Sigmoid colon (tissue), 7 donors: Measurements from ENCODE around the gene OPN3. TPM values are rescaled to one million over a fixed set of nuclear protein-coding genes. Genes with fewer than 3 reads are reported as not detected.

Source experiments
- DNase-seq: peaks from one replicate; pipeline ENCODE4 v3.0.0-alpha.2; 2019
- H3K27ac ChIP-seq, 4 donors: fragments of 200-600 bp; sonication (generic); one replicate each; pipeline ENCODE4 v1.5.1; 2016 to 2019; ENCODE audit warnings: mild to moderate bottlenecking in 1 of 4
- H3K27me3 ChIP-seq, 3 donors: fragments of 200-600 bp; sonication (generic); one replicate each; pipeline ENCODE4 v1.5.1; 2019; ENCODE audit warnings: mild to moderate bottlenecking in 1 of 3
- H3K36me3 ChIP-seq, 4 donors: fragments of 200-600 bp; sonication (generic); one replicate each; pipeline ENCODE4 v1.5.1; 2016 to 2019
- H3K4me1 ChIP-seq, 4 donors: fragments of 200-600 bp; sonication (generic); one replicate each; pipeline ENCODE4 v1.5.1; 2017 to 2019
- H3K4me3 ChIP-seq, 4 donors: fragments of 200-600 bp; sonication (generic); one replicate each; pipeline ENCODE4 v1.5.1; 2017 to 2019; ENCODE audit warnings: mild to moderate bottlenecking in 2 of 4, moderate library complexity in 1 of 4
- H3K9me3 ChIP-seq, 4 donors: fragments of 200-600 bp in 3 of 4; sonication (generic) in 3 of 4; one replicate each; pipeline versions ENCODE4 v1.5.1 to v1.6.1; 2013 to 2019
- CTCF ChIP-seq, 4 experiments: fragments of 450-650 bp in 3 of 4; fragments of 200-600 bp in 1 of 4; IDR thresholded peaks; one replicate each; pipeline ENCODE4 v1.5.1; 2016 to 2019; ENCODE audit warnings: antibody characterized with exemption in 4 of 4, mild to moderate bottlenecking in 3 of 4, moderate library complexity in 2 of 4
- EP300 ChIP-seq, 4 donors: sonication (generic); formaldehyde crosslinking; IDR thresholded peaks; one replicate each; pipeline ENCODE4 v1.6.1; 2017; ENCODE audit warnings: antibody characterized with exemption in 4 of 4
- POLR2A ChIP-seq, 2 donors: fragments of 450-650 bp; IDR thresholded peaks; one replicate each; pipeline ENCODE4 v1.6.1; 2016; ENCODE audit warnings: antibody characterized with exemption in 2 of 2, mild to moderate bottlenecking in 2 of 2, moderate library complexity in 2 of 2
- POLR2AphosphoS5 ChIP-seq, 4 donors: sonication (generic); formaldehyde crosslinking; IDR thresholded peaks; one replicate each; pipeline ENCODE4 v1.6.1; 2017; ENCODE audit warnings: antibody characterized with exemption in 4 of 4
- WGBS, 2 donors: extraction: QIAGEN DNeasy Blood & Tissue Kit; methylation state at CpG; one replicate each; pipeline ENCODE4 v1.1.7; 2013; 5-methylcytosine and 5-hydroxymethylcytosine counted together
- intact Hi-C: fragments of 100-400 bp; cut with DNase I; formaldehyde crosslinking; loops from one replicate; pipeline ENCODE4 v1.15.1; 2023
- polyA plus RNA-seq, 3 donors: library from polyadenylated mRNA; stranded (reverse); fragments of 200-250 nt; gene quantifications; one replicate each; pipeline ENCODE4 v1.2.3, GENCODE V29; 2013
- total RNA-seq, 4 donors: library from RNA; depleted of rRNA; stranded (reverse); fragments of >200 nt; gene quantifications; one replicate each; pipeline ENCODE4 v1.1.0, GENCODE V29; 2016
- donor health status: healthy with polysubstance abuse.
- donor health status: Bipolar disorder and iron deficiency.
- donor health status: healthy.

OPN3 gene
- total and polyA plus RNA-seq, 7 donors: 2.5 to 58.9 (median 12.8) TPM

- intact Hi-C loops: loop anchor here (10.0 kb wide), 2 partner anchors 131 to 1609 kb away; partner anchors contain the start of genes CEP170, FH and SDCCAG8
- Histone ChIP-seq H3K4me3 (no peak overlapping the region), H3K36me3 (no peaks in the 10 kb centered on the region), H3K27me3 (no peaks in the 10 kb centered on the region), H3K4me1 (no peaks in the 10 kb centered on the region), H3K9me3 (no peaks in the 10 kb centered on the region), H3K27ac (no peak overlapping the region)
- TF ChIP-seq EP300 (IDR thresholded peaks at IDR 0.05): no peak
- TF ChIP-seq POLR2A (IDR thresholded peaks at IDR 0.05): no peak
- no peak for TF ChIP-seq POLR2AphosphoS5 (IDR thresholded peaks at IDR 0.05)
- no peak for TF ChIP-seq CTCF (IDR thresholded peaks at IDR 0.05)
- no peak for DNase-seq
- WGBS, 2 donors: 94 to 95% methylated on average over 7 of the region's 7 CpGs
These were observed 6.0 kb upstream of the OPN3 start for GRCh38 chr1:241646201-241646600.

- Histone ChIP-seq H3K27ac (no peak overlapping the region), H3K4me3 (no peak overlapping the region), H3K36me3 (no peaks in the 10 kb centered on the region), H3K27me3 (no peaks in the 10 kb centered on the region), H3K4me1 (peaks cover 0 to 6% (median 0%) of the 10 kb centered on the region in 4 donors), H3K9me3 (no peaks in the 10 kb centered on the region)
- TF ChIP-seq CTCF (IDR thresholded peaks at IDR 0.05) (no peak), POLR2AphosphoS5 (IDR thresholded peaks at IDR 0.05) (no peak), EP300 (IDR thresholded peaks at IDR 0.05) (no peak), POLR2A (IDR thresholded peaks at IDR 0.05) (no peak)
- 86 to 91% methylated on average over 4 of the region's 4 CpGs for WGBS, 2 donors
- intact Hi-C loops: loop anchor here (10.0 kb wide), 2 partner anchors 130 to 1610 kb away; partner anchors contain the start of genes CEP170, FH and SDCCAG8
- DNase-seq: no peak
These were observed 5.0 kb upstream of the OPN3 start for GRCh38 chr1:241645199-241645598.

- Histone ChIP-seq H3K9me3 (no peaks in the 10 kb centered on the region), H3K4me3 (no peak overlapping the region), H3K27ac (no peak overlapping the region), H3K27me3 (no peaks in the 10 kb centered on the region), H3K4me1 (peaks cover 0 to 8% (median under 1%) of the 10 kb centered on the region in 4 donors), H3K36me3 (no peaks in the 10 kb centered on the region)
- TF ChIP-seq EP300 (IDR thresholded peaks at IDR 0.05): no peak
- no peak for TF ChIP-seq POLR2AphosphoS5 (IDR thresholded peaks at IDR 0.05)
- no peak for TF ChIP-seq CTCF (IDR thresholded peaks at IDR 0.05)
- no peak for TF ChIP-seq POLR2A (IDR thresholded peaks at IDR 0.05)
- 96 to 100% methylated on average over 2 of the region's 2 CpGs for WGBS, 2 donors
- intact Hi-C loops: loop anchor here (5.0 to 10.0 kb wide), 3 partner anchors 129 to 1611 kb away; partner anchors contain the start of genes CEP170, EXO1, FH and SDCCAG8
- no peak for DNase-seq
These were observed 4.1 kb upstream of the OPN3 start for GRCh38 chr1:241644259-241644658.

GRCh38 chr1:241642593-241642944 is 2.4 kb upstream of the OPN3 start:
- Histone ChIP-seq H3K27me3 (no peaks in the 10 kb centered on the region), H3K4me1 (peaks cover 0 to 23% (median 12%) of the 10 kb centered on the region in 4 donors), H3K9me3 (no peaks in the 10 kb centered on the region), H3K4me3 (no peak overlapping the region), H3K36me3 (no peaks in the 10 kb centered on the region), H3K27ac (no peak overlapping the region)
- intact Hi-C loops: loop anchor here (5.0 to 10.0 kb wide), 3 partner anchors 128 to 1612 kb away; partner anchors contain the start of genes CEP170, EXO1, FH and SDCCAG8
- DNase-seq: no peak
- TF ChIP-seq POLR2AphosphoS5 (IDR thresholded peaks at IDR 0.05): no peak
- no peak for TF ChIP-seq EP300 (IDR thresholded peaks at IDR 0.05)
- no peak for TF ChIP-seq CTCF (IDR thresholded peaks at IDR 0.05)
- TF ChIP-seq POLR2A (IDR thresholded peaks at IDR 0.05): no peak
- WGBS, 2 donors: 25 to 76% methylated on average over 1 of the region's 1 CpG
